Esophagus squamous epithelium (tissue), 5 donors: Measurements from ENCODE around the gene ZGPAT. TPM values are rescaled to one million over a fixed set of nuclear protein-coding genes. Genes with fewer than 3 reads are reported as not detected.
A peak's percentile ranks its signal among the peaks of the same experiment; 100 is the strongest.

Source experiments
- DNase-seq: peaks from one replicate; lab custom pipeline; 2025; lab: John Stamatoyannopoulos, UW
- H3K27ac ChIP-seq, 4 donors: fragments of 200-600 bp; sonication (generic); one replicate each; pipeline ENCODE4 v1.5.1; 2016 to 2019; ENCODE audit warnings: mild to moderate bottlenecking in 1 of 4
- H3K27me3 ChIP-seq, 4 donors: fragments of 200-600 bp; sonication (generic); 1 replicate in 3 of 4; 2 replicates in 1 of 4; pipeline versions ENCODE4 v1.5.1 to v1.6.0; 2017 to 2021; ENCODE audit warnings: antibody characterized with exemption in 1 of 4
- H3K36me3 ChIP-seq, 3 donors: fragments of 200-600 bp; sonication (generic); one replicate each; pipeline ENCODE4 v1.5.1; 2016 to 2019
- H3K4me1 ChIP-seq, 3 donors: fragments of 200-600 bp; sonication (generic); one replicate each; pipeline ENCODE4 v1.5.1; 2017 to 2019
- H3K4me3 ChIP-seq, 4 donors: fragments of 200-600 bp; sonication (generic); 1 replicate in 3 of 4; 2 replicates in 1 of 4; pipeline ENCODE4 v1.5.1; 2016 to 2019; ENCODE audit warnings: mild to moderate bottlenecking in 2 of 4, moderate library complexity in 1 of 4
- H3K9me3 ChIP-seq, 3 donors: fragments of 200-600 bp; sonication (generic); one replicate each; pipeline ENCODE4 v1.5.1; 2016 to 2019
- POLR2A ChIP-seq, 4 donors: fragments of 450-650 bp; IDR thresholded peaks; one replicate each; pipeline ENCODE4 v1.6.1; 2017; ENCODE audit warnings: antibody characterized with exemption in 4 of 4, mild to moderate bottlenecking in 4 of 4, moderate library complexity in 3 of 4
- WGBS, 2 donors: methylation state at CpG; one replicate each; pipeline ENCODE4 v1.1.5; 2018; 5-methylcytosine and 5-hydroxymethylcytosine counted together
- intact Hi-C: fragments of 100-400 bp; cut with DNase I; formaldehyde crosslinking; loops from one replicate; pipeline ENCODE4 v1.15.0; 2022
- total RNA-seq, 4 donors: library from RNA; depleted of rRNA; stranded (reverse); fragments of >200 nt; gene quantifications; one replicate each; pipeline ENCODE4 v1.1.0, GENCODE V29; 2016
- TF ChIP-seq, protein P1 (sequence below), 6 experiments: fragments of 450-650 bp in 4 of 6; fragments of 200-600 bp in 2 of 6; sonication (generic) in 2 of 6; IDR thresholded peaks; one replicate each; pipeline ENCODE4 v1.5.1; 2016 to 2019; ENCODE audit warnings: antibody characterized with exemption in 6 of 6, mild to moderate bottlenecking in 4 of 6, moderate library complexity in 4 of 6
- donor health status: DM: yes; HTN: yes; CAD: no.

The ZGPAT gene
- total RNA-seq, 4 donors from 2014 or later = 25.4 to 31.9 (median 28.3) TPM

DNA sequence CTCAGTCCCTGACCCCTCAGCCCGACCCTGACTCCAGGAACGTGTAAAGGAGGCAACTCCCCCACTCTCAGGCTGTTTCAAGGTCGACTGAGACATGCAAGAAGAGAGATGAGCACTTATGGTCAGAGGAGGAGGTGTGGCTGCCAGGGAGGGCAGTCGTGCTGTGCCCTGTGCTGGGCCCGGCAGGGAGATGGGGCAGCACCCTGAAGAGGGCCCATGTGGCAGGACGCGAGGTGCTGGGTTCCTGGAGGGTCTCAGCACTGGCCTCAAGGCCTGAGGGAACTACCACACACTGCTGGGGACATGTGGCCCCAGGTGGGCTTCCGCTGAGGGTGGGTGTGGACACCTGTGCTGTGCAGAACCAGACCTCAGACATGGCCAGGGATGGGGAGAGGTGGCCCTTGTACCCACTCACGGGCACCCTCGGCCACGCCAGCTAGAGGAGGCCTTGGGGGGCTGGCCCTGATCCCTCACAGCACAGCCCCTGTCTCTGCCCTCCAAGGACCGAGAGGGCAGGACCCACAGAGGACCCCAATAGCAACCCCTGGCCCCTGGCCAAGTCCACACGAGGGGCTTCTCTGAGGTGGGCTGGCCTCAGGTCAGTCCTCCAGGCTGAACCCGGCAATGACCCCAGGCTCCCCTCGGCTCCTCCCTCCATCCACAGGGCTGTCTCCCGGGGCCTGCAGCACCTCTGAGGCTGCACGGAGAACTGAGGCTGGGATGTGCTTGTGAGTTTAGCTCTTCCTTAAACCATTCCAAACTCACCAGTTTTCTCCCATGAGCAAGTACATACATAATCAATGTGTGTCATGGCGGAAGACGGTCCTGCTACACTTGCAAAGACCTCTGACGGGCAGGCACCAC is 40.5 kb downstream of the ZGPAT start:
- 78% methylated on average over 6 of the region's 20 CpGs; no CpG with 5 or more reads in 1 of the 2 donors for WGBS, 2 donors

DNA sequence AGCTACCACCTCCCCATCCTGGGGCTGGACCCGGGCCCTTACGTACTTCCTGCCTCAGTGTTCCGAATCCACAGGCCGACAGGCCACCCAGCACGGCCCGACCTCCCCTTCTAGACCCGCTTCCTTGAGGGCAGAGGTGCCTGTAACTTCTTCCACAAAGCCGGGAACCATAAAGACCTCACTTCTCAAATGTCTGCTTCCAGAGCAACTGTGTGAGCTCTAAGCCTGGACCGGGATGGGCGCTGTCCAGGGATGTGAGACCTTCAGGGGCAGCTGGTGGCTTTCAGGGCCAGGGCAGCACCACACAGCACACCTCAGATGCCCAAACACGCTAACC is 41.1 kb downstream of the ZGPAT start:
- Histone ChIP-seq H3K9me3 (no peaks in the 10 kb centered on the region), H3K27me3 (no peaks in the 10 kb centered on the region), H3K36me3 (peaks cover 0 to 13% (median 0%) of the 10 kb centered on the region in 3 donors), H3K4me1 (no peaks in the 10 kb centered on the region), H3K27ac (no peak overlapping the region), H3K4me3 (no peak overlapping the region)
- no peak for DNase-seq
- intact Hi-C loops = no loop called here
- TF ChIP-seq, protein P1, sequence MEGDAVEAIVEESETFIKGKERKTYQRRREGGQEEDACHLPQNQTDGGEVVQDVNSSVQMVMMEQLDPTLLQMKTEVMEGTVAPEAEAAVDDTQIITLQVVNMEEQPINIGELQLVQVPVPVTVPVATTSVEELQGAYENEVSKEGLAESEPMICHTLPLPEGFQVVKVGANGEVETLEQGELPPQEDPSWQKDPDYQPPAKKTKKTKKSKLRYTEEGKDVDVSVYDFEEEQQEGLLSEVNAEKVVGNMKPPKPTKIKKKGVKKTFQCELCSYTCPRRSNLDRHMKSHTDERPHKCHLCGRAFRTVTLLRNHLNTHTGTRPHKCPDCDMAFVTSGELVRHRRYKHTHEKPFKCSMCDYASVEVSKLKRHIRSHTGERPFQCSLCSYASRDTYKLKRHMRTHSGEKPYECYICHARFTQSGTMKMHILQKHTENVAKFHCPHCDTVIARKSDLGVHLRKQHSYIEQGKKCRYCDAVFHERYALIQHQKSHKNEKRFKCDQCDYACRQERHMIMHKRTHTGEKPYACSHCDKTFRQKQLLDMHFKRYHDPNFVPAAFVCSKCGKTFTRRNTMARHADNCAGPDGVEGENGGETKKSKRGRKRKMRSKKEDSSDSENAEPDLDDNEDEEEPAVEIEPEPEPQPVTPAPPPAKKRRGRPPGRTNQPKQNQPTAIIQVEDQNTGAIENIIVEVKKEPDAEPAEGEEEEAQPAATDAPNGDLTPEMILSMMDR (IDR thresholded peaks at IDR 0.05) = no peak
- WGBS, 2 donors = 60 to 92% methylated on average over 2 to 8 of the region's 11 CpGs

More for the DNA sequence above, 40.5 kb downstream of the ZGPAT start:
- DNase-seq = no peak
- H3K9me3 ChIP-seq = no peaks in the 10 kb centered on the region
- TF ChIP-seq, protein P1 (IDR thresholded peaks at IDR 0.05) = no peak
- no peak for TF ChIP-seq POLR2A (IDR thresholded peaks at IDR 0.05)
- intact Hi-C loops = no loop called here
- no peaks in the 10 kb centered on the region for H3K27me3 ChIP-seq
- no peak overlapping the region for H3K27ac ChIP-seq
- H3K36me3 ChIP-seq = peaks cover 1 to 19% (median 4%) of the 10 kb centered on the region in 3 donors
- H3K4me3 ChIP-seq = no peak overlapping the region
- H3K4me1 ChIP-seq = no peaks in the 10 kb centered on the region

DNA sequence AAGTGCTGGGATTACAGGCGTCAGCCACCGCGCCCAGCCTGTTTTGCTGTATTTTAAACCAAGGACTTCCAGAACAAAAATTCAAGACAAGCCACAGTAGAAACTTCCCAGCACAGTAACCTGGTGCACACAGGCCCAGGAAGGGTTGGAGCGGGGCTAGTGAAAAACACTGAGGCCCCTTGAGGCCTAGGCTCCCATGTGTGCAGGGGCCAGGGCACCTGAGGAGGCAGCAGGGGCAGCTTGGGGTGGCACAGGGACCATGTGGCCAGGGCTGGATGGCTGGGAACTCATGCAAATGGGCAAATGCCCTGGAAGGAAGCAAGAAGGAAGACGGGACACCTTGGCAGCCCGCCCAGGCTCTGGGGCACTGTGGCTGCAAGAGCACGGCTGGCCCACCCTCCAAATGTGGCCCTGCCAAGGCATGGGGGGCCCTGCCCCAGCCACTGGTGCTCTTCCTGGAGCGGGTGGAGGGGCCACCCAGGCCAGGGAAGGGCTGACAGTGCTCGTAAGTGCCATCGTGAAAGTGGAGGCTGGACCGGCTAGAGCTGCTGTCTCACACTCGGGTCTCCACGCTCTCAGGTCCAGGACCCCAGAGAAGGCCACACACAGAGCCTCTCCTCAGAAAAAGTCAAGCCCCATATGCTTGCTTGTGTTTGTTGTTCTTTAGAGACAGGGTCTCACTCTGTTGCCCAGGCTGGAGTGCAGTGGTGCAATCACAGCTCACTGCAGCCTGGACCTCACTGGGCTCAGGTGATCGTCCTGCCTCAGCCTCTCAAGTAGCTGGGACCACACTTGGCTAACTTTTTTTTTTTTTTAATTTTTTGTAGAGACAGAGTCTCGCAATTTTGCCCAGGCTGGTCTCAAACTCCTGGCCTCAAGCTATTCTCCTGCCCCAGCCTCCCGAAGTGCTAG is 42.0 kb downstream of the ZGPAT start:
- 72 to 79% methylated on average over 5 to 7 of the region's 16 CpGs for WGBS, 2 donors
- H3K4me1 ChIP-seq = no peaks in the 10 kb centered on the region
- no peak for DNase-seq
- H3K9me3 ChIP-seq = no peaks in the 10 kb centered on the region
- TF ChIP-seq, protein P1 (IDR thresholded peaks at IDR 0.05) = no peak
- TF ChIP-seq POLR2A (IDR thresholded peaks at IDR 0.05) = no peak
- no peak overlapping the region for H3K4me3 ChIP-seq
- no peaks in the 10 kb centered on the region for H3K27me3 ChIP-seq
- H3K27ac ChIP-seq = no peak overlapping the region
- peaks cover 0 to 9% (median 0%) of the 10 kb centered on the region in 3 donors for H3K36me3 ChIP-seq
- intact Hi-C loops = no loop called here

- 42 to 47% methylated on average over 11 to 20 of the region's 26 CpGs for WGBS, 2 donors
- DNase-seq = no peak
- H3K27ac ChIP-seq = peak overlapping the region in 2 of 4 donors; percentile 21 to 42
- no peaks in the 10 kb centered on the region for H3K27me3 ChIP-seq
- TF ChIP-seq, protein P1 (IDR thresholded peaks at IDR 0.05) = no peak
- no peak for TF ChIP-seq POLR2A (IDR thresholded peaks at IDR 0.05)
- no peak overlapping the region for H3K4me3 ChIP-seq
- no peaks in the 10 kb centered on the region for H3K9me3 ChIP-seq
- H3K36me3 ChIP-seq = peaks cover 0 to 8% (median 0%) of the 10 kb centered on the region in 3 donors
- intact Hi-C loops = no loop called here
- H3K4me1 ChIP-seq = no peaks in the 10 kb centered on the region
Measured at GRCh38 chr20:63750807-63751470, 43.1 kb downstream of the ZGPAT start.
